Karpas-422 (cell line): ENCODE results near the gene CLIP4. TPM values are rescaled to one million over a fixed set of nuclear protein-coding genes. Genes with fewer than 3 reads are reported as not detected.

Source experiments
- DNase-seq: peaks from one replicate; pipeline ENCODE4 v3.0.0-alpha.2; 2015
- H2AFZ ChIP-seq: fragments of 200-600 bp; sonication (generic); 2 replicates; pipeline ENCODE4 v1.6.1; 2014; ENCODE audit warnings: antibody characterized with exemption, low read length, mixed read lengths
- H3K27ac ChIP-seq: fragments of 200-600 bp; sonication (generic); 2 replicates; pipeline ENCODE4 v1.5.1; 2014; ENCODE audit warnings: mild to moderate bottlenecking, low read length, moderate library complexity
- H3K27me3 ChIP-seq: fragments of 200-600 bp; sonication (generic); 2 replicates; pipeline ENCODE4 v1.6.1; 2014; ENCODE audit warnings: low read length, mixed read lengths
- H3K36me3 ChIP-seq: fragments of 200-600 bp; sonication (generic); 2 replicates; pipeline ENCODE4 v1.6.1; 2014; ENCODE audit warnings: low read length, mixed read lengths; ENCODE audit not compliant: insufficient read depth
- H3K4me1 ChIP-seq: fragments of 200-600 bp; sonication (generic); 2 replicates; pipeline ENCODE4 v1.6.1; 2014; ENCODE audit warnings: mild to moderate bottlenecking, low read length, mixed read lengths
- H3K4me2 ChIP-seq: fragments of 200-600 bp; sonication (generic); 2 replicates; pipeline ENCODE4 v1.6.1; 2014; ENCODE audit warnings: low read length, low read depth, mild to moderate bottlenecking; ENCODE audit not compliant: poor library complexity, severe bottlenecking
- H3K4me3 ChIP-seq: fragments of 200-600 bp; sonication (generic); 2 replicates; pipeline ENCODE4 v1.5.1; 2014; ENCODE audit warnings: mild to moderate bottlenecking, antibody characterized with exemption, low read length, mixed read lengths
- H3K79me2 ChIP-seq: fragments of 200-600 bp; sonication (generic); 2 replicates; pipeline ENCODE4 v1.6.1; 2014; ENCODE audit warnings: mild to moderate bottlenecking, low read length, mixed read lengths
- H3K9ac ChIP-seq: fragments of 200-600 bp; sonication (generic); 2 replicates; pipeline ENCODE4 v1.6.0; 2014; ENCODE audit warnings: low read length
- H3K9me2 ChIP-seq: fragments of 200-600 bp; sonication (generic), shearing (Covaris generic); replicated peaks from 2 replicates; pipeline ENCODE4 v1.6.0; 2014; ENCODE audit warnings: mild to moderate bottlenecking, low read length, moderate library complexity; ENCODE audit not compliant: insufficient read depth
- H3K9me3 ChIP-seq: fragments of 300-700, 200-600 bp; sonication (generic); 2 replicates; pipeline ENCODE4 v1.6.1; 2014; ENCODE audit warnings: low read length, mixed read lengths
- H4K20me1 ChIP-seq: fragments of 200-600 bp; sonication (generic); 2 replicates; pipeline ENCODE4 v1.6.1; 2014; ENCODE audit warnings: mild to moderate bottlenecking, antibody characterized with exemption, low read length, low read depth; ENCODE audit not compliant: insufficient read depth
- total RNA-seq: library from RNA; depleted of rRNA; stranded (reverse); fragments of >200 nt; shearing (Covaris generic); gene quantifications from 2 replicates; pipeline ENCODE4 v1.2.3, GENCODE V29; 2014; ENCODE audit warnings: low replicate concordance

CLIP4 gene
- total RNA-seq, 1 experiment from 2014 or later: not detected

GRCh38 chr2:29157131-29157530, 41.9 kb downstream of the CLIP4 start:
- H4K20me1 ChIP-seq: no peaks in the 10 kb centered on the region
- DNase-seq: no peak
- no peaks in the 10 kb centered on the region for H3K79me2 ChIP-seq
- H3K4me3 ChIP-seq: no peak overlapping the region
- no peak overlapping the region for H3K9ac ChIP-seq
- H3K9me2 ChIP-seq: no peaks in the 10 kb centered on the region
- no peak overlapping the region for H3K27ac ChIP-seq
- no peak overlapping the region for H2AFZ ChIP-seq
- H3K9me3 ChIP-seq: no peaks in the 10 kb centered on the region
- H3K4me2 ChIP-seq: peak overlapping the region; percentile 14
- H3K4me1 ChIP-seq: peaks cover 9% of the 10 kb centered on the region
- no peaks in the 10 kb centered on the region for H3K36me3 ChIP-seq
- peaks cover 3% of the 10 kb centered on the region for H3K27me3 ChIP-seq

GRCh38 chr2:29159125-29159524, 43.9 kb downstream of the CLIP4 start:
- Histone ChIP-seq H2AFZ (no peak overlapping the region), H3K9me2 (no peaks in the 10 kb centered on the region), H3K27ac (no peak overlapping the region), H3K79me2 (no peaks in the 10 kb centered on the region), H3K9me3 (no peaks in the 10 kb centered on the region), H3K4me2 (no peak overlapping the region), H4K20me1 (no peaks in the 10 kb centered on the region), H3K4me1 (peaks cover 28% of the 10 kb centered on the region), H3K4me3 (no peak overlapping the region), H3K36me3 (no peaks in the 10 kb centered on the region), H3K9ac (no peak overlapping the region), H3K27me3 (peaks cover 3% of the 10 kb centered on the region)
- DNase-seq: no peak

DNA sequence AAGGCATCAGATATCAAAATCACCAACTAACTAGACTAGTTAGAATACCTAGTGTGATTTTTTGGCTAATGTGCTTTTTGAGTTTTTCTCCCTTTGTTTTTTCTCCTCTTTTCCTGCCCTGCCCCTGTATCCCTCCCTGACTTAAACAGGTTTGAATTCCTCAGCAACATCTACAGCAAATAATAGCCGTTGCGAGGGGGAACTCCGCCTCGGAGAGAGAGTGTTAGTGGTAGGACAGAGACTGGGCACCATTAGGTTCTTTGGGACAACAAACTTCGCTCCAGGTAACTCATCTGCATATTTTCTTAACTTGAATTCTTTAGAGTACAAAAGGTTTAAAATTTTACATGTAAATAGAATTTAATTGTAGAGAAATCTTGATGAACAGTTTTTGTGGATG, 45.0 kb downstream of the CLIP4 start:
- H4K20me1 ChIP-seq: no peaks in the 10 kb centered on the region
- no peak overlapping the region for H3K9ac ChIP-seq
- no peak overlapping the region for H3K27ac ChIP-seq
- no peak overlapping the region for H3K4me3 ChIP-seq
- H3K4me1 ChIP-seq: peaks cover 39% of the 10 kb centered on the region
- no peaks in the 10 kb centered on the region for H3K36me3 ChIP-seq
- no peak for DNase-seq
- H3K4me2 ChIP-seq: no peak overlapping the region
- H3K27me3 ChIP-seq: peaks cover 3% of the 10 kb centered on the region
- H3K9me3 ChIP-seq: no peaks in the 10 kb centered on the region
- no peak overlapping the region for H2AFZ ChIP-seq
- H3K79me2 ChIP-seq: no peaks in the 10 kb centered on the region
- H3K9me2 ChIP-seq: no peaks in the 10 kb centered on the region

- Histone ChIP-seq H3K9me2 (no peaks in the 10 kb centered on the region), H3K27me3 (no peaks in the 10 kb centered on the region), H3K4me2 (peak overlapping the region; percentile 60), H3K4me1 (peaks cover 51% of the 10 kb centered on the region), H3K4me3 (no peak overlapping the region), H3K79me2 (no peaks in the 10 kb centered on the region), H3K9ac (no peak overlapping the region), H3K36me3 (no peaks in the 10 kb centered on the region), H2AFZ (no peak overlapping the region), H3K9me3 (no peaks in the 10 kb centered on the region), H3K27ac (no peak overlapping the region), H4K20me1 (no peaks in the 10 kb centered on the region)
- DNase-seq: no peak
Observed at GRCh38 chr2:29162204-29162928, 47.2 kb downstream of the CLIP4 start.

- no peaks in the 10 kb centered on the region for H4K20me1 ChIP-seq
Observed at GRCh38 chr2:29164091-29164846, 49.1 kb downstream of the CLIP4 start.

DNA sequence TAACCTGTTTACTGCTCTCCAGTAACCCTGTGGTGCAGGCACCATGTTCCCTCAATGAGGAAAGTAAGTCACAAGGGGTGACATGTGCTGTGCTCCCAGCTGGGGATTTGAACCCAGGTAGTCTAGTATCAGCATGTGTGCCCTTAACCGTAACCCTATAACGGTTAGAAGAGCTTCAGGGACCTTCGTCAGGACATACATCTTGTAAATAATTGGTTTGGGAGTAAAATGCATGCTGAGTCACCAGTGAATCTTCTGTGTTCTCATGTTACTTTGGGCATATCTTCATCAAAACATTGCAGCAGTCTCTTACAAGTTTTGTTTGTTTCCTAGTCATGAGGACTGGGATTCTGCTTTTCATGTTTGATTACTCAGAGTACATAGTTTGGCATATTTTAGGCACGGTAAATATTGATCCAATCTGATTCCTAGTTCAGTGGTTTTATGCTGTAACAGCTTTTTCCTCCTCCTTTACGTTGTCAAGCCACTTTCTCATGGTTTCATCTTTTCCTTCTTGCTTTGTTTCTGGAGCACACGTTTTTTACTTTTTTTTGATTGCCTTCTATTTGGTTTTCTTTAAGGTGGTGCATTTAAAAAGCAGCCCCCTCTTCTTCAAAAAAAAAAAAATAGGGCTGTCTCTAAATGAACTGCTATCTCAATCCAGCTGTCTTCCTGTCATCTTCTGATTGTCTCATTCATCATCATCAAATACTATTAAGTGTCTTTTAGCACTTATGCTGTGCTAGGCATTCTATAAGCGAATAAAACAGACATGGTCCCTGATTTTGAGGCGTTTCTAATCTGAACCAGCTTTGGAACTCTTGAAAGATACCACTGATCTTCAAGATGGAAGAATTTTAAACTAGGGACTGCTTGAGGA, 50.4 kb downstream of the CLIP4 start:
- peaks cover 47% of the 10 kb centered on the region for H3K4me1 ChIP-seq
- H3K9ac ChIP-seq: no peak overlapping the region
- H3K4me2 ChIP-seq: peak overlapping the region; percentile 60
- no peak overlapping the region for H3K27ac ChIP-seq
- H3K79me2 ChIP-seq: no peaks in the 10 kb centered on the region
- H2AFZ ChIP-seq: 0 out of 2 replicates have a peak overlapping the region, but pooled peaks have one; percentile 17
- no peak overlapping the region for H3K4me3 ChIP-seq
- H4K20me1 ChIP-seq: no peaks in the 10 kb centered on the region
- DNase-seq: no peak
- no peaks in the 10 kb centered on the region for H3K27me3 ChIP-seq
- no peaks in the 10 kb centered on the region for H3K36me3 ChIP-seq
- H3K9me2 ChIP-seq: no peaks in the 10 kb centered on the region
- no peaks in the 10 kb centered on the region for H3K9me3 ChIP-seq

More at GRCh38 chr2:29164091-29164846, 49.1 kb downstream of the CLIP4 start:
- Histone ChIP-seq H3K9ac (peak overlapping the region; percentile 4; the same call in 1 of the 2 replicates), H3K27me3 (no peaks in the 10 kb centered on the region), H3K27ac (peak overlapping the region; percentile 26; the same call in 1 of the 2 replicates), H3K79me2 (no peaks in the 10 kb centered on the region), H2AFZ (no peak overlapping the region), H3K4me2 (peak overlapping the region; percentile 60), H3K9me3 (no peaks in the 10 kb centered on the region), H3K4me3 (peak overlapping the region; percentile 31), H3K36me3 (no peaks in the 10 kb centered on the region), H3K4me1 (peaks cover 47% of the 10 kb centered on the region), H3K9me2 (no peaks in the 10 kb centered on the region)
- peak; percentile 79 for DNase-seq

DNA sequence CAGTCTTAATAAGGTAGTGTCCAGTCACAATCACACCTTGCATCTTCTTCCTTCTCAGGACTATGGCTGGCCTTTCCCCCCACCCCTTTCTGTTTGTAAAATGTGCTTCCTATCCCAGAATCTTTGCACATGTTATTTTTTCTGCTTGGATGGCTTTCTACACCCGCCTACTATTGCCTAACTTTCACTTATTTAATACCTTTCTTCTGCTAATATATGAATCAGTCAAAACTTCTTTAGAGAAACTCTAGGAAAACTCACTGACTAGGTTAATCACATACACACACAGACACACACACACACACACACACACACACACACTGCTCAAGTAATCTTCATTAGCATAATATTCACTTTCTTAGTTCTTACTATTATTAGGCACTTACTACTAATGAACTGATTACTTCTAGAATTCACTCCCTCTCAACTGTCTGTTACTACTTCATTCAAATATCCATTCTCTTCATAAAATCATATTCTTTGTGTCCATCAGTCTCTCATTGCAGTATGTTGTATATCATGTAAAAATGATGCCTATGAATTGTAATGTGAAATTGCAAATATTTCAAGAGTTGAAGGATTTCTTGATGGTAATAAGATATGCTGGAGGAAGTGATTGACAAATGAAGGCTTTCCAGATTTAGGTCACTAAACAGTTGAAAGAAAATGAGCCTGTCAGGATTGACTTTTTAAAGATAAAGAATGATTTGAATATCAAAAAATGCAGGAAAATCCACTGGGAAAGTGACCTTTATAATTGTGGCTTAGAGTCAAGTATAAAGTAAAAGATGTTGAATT, 51.2 kb downstream of the CLIP4 start:
- Histone ChIP-seq H3K4me2 (peak overlapping the region; percentile 60), H3K9ac (no peak overlapping the region), H3K4me3 (no peak overlapping the region), H4K20me1 (no peaks in the 10 kb centered on the region), H3K9me3 (no peaks in the 10 kb centered on the region), H3K9me2 (no peaks in the 10 kb centered on the region), H3K27ac (no peak overlapping the region), H3K27me3 (no peaks in the 10 kb centered on the region), H2AFZ (no peak overlapping the region), H3K79me2 (no peaks in the 10 kb centered on the region), H3K36me3 (no peaks in the 10 kb centered on the region), H3K4me1 (peaks cover 47% of the 10 kb centered on the region)
- peak; percentile 41 for DNase-seq
